ENCODE data around the gene TMEM54. TPM values are rescaled to one million over a fixed set of nuclear protein-coding genes. Genes with fewer than 3 reads are reported as not detected.

TMEM54 gene
- total RNA-seq, 1 experiment from 2014 or later = 102 TPM

- H3K36me3 ChIP-seq (ENCODE audit: low read depth) = no peaks in the 10 kb centered on the region
- ChIA-PET POLR2A (ENCODE audit: unreplicated experiment) (no interaction called here), CTCF (no interaction called here)
- H3K4me2 ChIP-seq = no peak overlapping the region
- no peaks in the 10 kb centered on the region for H4K20me1 ChIP-seq (ENCODE audit: insufficient read depth)
- H3K9me3 ChIP-seq (ENCODE audit: insufficient read depth, low read depth) = no peaks in the 10 kb centered on the region
- no peaks in the 10 kb centered on the region for H3K9me2 ChIP-seq (ENCODE audit: insufficient read depth)
- intact Hi-C loops (cut with micrococcal nuclease; ENCODE audit: unreplicated experiment) = no loop called here
- TF ChIP-seq EZH2 (IDR thresholded peaks at IDR 0.05; ENCODE audit: low read depth) (no peak), CTCF (conservative IDR thresholded peaks at IDR 0.05) (no peak)
- H3K4me1 ChIP-seq (replicated peaks; ENCODE audit: insufficient read depth) = no peaks in the 10 kb centered on the region
- no TSS peak for BruUV-seq (replicated peaks)
- no peak overlapping the region for H3K4me3 ChIP-seq
- H3K79me2 ChIP-seq (ENCODE audit: low read depth) = no peaks in the 10 kb centered on the region
- H2AFZ ChIP-seq = no peak overlapping the region
- H3K27me3 ChIP-seq (ENCODE audit: insufficient read depth, low read depth) = peaks cover 7% of the 10 kb centered on the region; the same call in 1 of the 2 replicates
- DNase-seq = no peak
- no peaks in the 10 kb centered on the region for H3F3A ChIP-seq (ENCODE audit: insufficient read depth, low read depth)
- H3K27ac ChIP-seq = no peak overlapping the region
Observed at GRCh38 chr1:32891630-32892029, 9.6 kb downstream of the TMEM54 start.

GRCh38 chr1:32891241-32891570 is 10.0 kb downstream of the TMEM54 start:
- Histone ChIP-seq H3K79me2 (ENCODE audit: low read depth) (no peaks in the 10 kb centered on the region), H3K4me2 (no peak overlapping the region), H3K9me2 (ENCODE audit: insufficient read depth) (no peaks in the 10 kb centered on the region), H2AFZ (no peak overlapping the region), H3K4me3 (no peak overlapping the region), H4K20me1 (ENCODE audit: insufficient read depth) (no peaks in the 10 kb centered on the region), H3K4me1 (replicated peaks; ENCODE audit: insufficient read depth) (no peaks in the 10 kb centered on the region), H3K9me3 (ENCODE audit: insufficient read depth, low read depth) (no peaks in the 10 kb centered on the region), H3F3A (ENCODE audit: insufficient read depth, low read depth) (no peaks in the 10 kb centered on the region), H3K36me3 (ENCODE audit: low read depth) (no peaks in the 10 kb centered on the region), H3K27ac (no peak overlapping the region), H3K27me3 (ENCODE audit: insufficient read depth, low read depth) (peaks cover 8% of the 10 kb centered on the region; the same call in 1 of the 2 replicates)
- DNase-seq = no peak
- POLR2A ChIA-PET (ENCODE audit: unreplicated experiment) = no interaction called here
- no TSS peak for BruUV-seq (replicated peaks)
- no peak for TF ChIP-seq CTCF (conservative IDR thresholded peaks at IDR 0.05)
- TF ChIP-seq EZH2 (IDR thresholded peaks at IDR 0.05; ENCODE audit: low read depth) = no peak
- intact Hi-C loops (cut with micrococcal nuclease; ENCODE audit: unreplicated experiment) = no loop called here
- CTCF ChIA-PET = interaction anchor here (0.5 kb wide), 1 partner anchor 16 kb away, joined by 3 read pairs; no protein-coding TSS in a partner anchor

- Histone ChIP-seq H3K27ac (no peak overlapping the region), H2AFZ (no peak overlapping the region), H3K79me2 (ENCODE audit: low read depth) (no peaks in the 10 kb centered on the region), H4K20me1 (ENCODE audit: insufficient read depth) (no peaks in the 10 kb centered on the region), H3K36me3 (ENCODE audit: low read depth) (no peaks in the 10 kb centered on the region), H3F3A (ENCODE audit: insufficient read depth, low read depth) (no peaks in the 10 kb centered on the region), H3K4me2 (no peak overlapping the region), H3K9me3 (ENCODE audit: insufficient read depth, low read depth) (no peaks in the 10 kb centered on the region), H3K9me2 (ENCODE audit: insufficient read depth) (no peaks in the 10 kb centered on the region), H3K4me1 (replicated peaks; ENCODE audit: insufficient read depth) (no peaks in the 10 kb centered on the region), H3K27me3 (ENCODE audit: insufficient read depth, low read depth) (peaks cover 8% of the 10 kb centered on the region; the same call in 1 of the 2 replicates), H3K4me3 (no peak overlapping the region)
- no peak for DNase-seq
- ChIA-PET CTCF (interaction anchor here (0.5 kb wide), 2 partner anchors 17 to 23 kb away, joined by 3 to 12 read pairs; no protein-coding TSS in a partner anchor), POLR2A (ENCODE audit: unreplicated experiment) (interaction anchor here (0.6 kb wide), 1 partner anchor 178 kb away, joined by 3 read pairs; no protein-coding TSS in a partner anchor)
- no TSS peak for BruUV-seq (replicated peaks)
- no peak for TF ChIP-seq EZH2 (IDR thresholded peaks at IDR 0.05; ENCODE audit: low read depth)
- intact Hi-C loops (cut with micrococcal nuclease; ENCODE audit: unreplicated experiment) = no loop called here
Observed at GRCh38 chr1:32890516-32891240, 10.5 kb downstream of the TMEM54 start.

Measured in PC-9 (cell line).